Thymus (tissue), 11 donors: ENCODE measurements around the gene PHETA2. TPM values are rescaled to one million over a fixed set of nuclear protein-coding genes. Genes with fewer than 3 reads are reported as not detected.
A peak's percentile ranks its signal among the peaks of the same experiment; 100 is the strongest.

Experiments
- DNase-seq, 9 donors: peaks; one replicate each; pipeline ENCODE4 v3.0.0-alpha.2; 2013; ENCODE audit warnings: low spot score in 9 of 9, low read depth in 6 of 9, missing footprints in 1 of 9
- H3K27ac ChIP-seq, 2 donors: one replicate each; pipeline ENCODE4 v1.5.1; 2013; ENCODE audit warnings: control low read depth in 1 of 2, low read depth in 1 of 2, low read length in 1 of 2, mild to moderate bottlenecking in 1 of 2, moderate library complexity in 1 of 2
- H3K27me3 ChIP-seq, 2 donors: one replicate each; pipeline ENCODE4 v1.5.1; 2013; ENCODE audit warnings: low read length in 1 of 2; ENCODE audit not compliant: control insufficient read depth in 2 of 2, insufficient read depth in 1 of 2
- H3K36me3 ChIP-seq, 2 donors: one replicate each; pipeline ENCODE4 v1.5.1; 2013; ENCODE audit warnings: low read length in 1 of 2, mild to moderate bottlenecking in 1 of 2, moderate library complexity in 1 of 2; ENCODE audit not compliant: control insufficient read depth in 2 of 2, insufficient read depth in 2 of 2
- H3K4me1 ChIP-seq, 2 donors: one replicate each; pipeline ENCODE4 v1.5.1; 2013; ENCODE audit warnings: low read length in 2 of 2; ENCODE audit not compliant: control insufficient read depth in 2 of 2, insufficient read depth in 2 of 2
- H3K4me3 ChIP-seq, 2 donors: one replicate each; pipeline ENCODE4 v1.5.1; 2013; ENCODE audit warnings: low read length in 2 of 2, control low read depth in 1 of 2, mild to moderate bottlenecking in 1 of 2
- H3K9me3 ChIP-seq, 2 donors: one replicate each; pipeline ENCODE4 v1.5.1; 2013; ENCODE audit warnings: low read length in 1 of 2, mild to moderate bottlenecking in 1 of 2; ENCODE audit not compliant: control insufficient read depth in 2 of 2, insufficient read depth in 1 of 2
- WGBS: extraction: QIAGEN DNeasy Blood & Tissue Kit; methylation state at CpG from one replicate; pipeline ENCODE4 v1.1.7; 2013; 5-methylcytosine and 5-hydroxymethylcytosine counted together
- polyA plus RNA-seq: library from polyadenylated mRNA; stranded (reverse); fragments of 200-250 nt; gene quantifications from one replicate; pipeline ENCODE4 v1.2.3, GENCODE V29; 2013
- total RNA-seq: library from RNA; stranded (reverse); fragments of 120-200 nt; gene quantifications from one replicate; pipeline ENCODE4 v1.2.4, GENCODE V29; 2013
- donor health status: healthy.

The PHETA2 gene
- total and polyA plus RNA-seq, 2 donors = 5.1 to 5.2 TPM

- H3K36me3 ChIP-seq = no peaks in the 10 kb centered on the region
- 89% methylated on average over 9 of the region's 9 CpGs for WGBS
- H3K4me1 ChIP-seq = peaks cover 28 to 48% of the 10 kb centered on the region in 2 donors
- DNase-seq = no peak
- peak overlapping the region; percentile 59 to 65 for H3K4me3 ChIP-seq
- H3K27ac ChIP-seq = peak overlapping the region in 1 of 2 donors; percentile 52
- no peaks in the 10 kb centered on the region for H3K9me3 ChIP-seq
- peaks cover 0 to 8% of the 10 kb centered on the region in 2 donors for H3K27me3 ChIP-seq
Measured at GRCh38 chr22:42074846-42075676, 1.0 kb downstream of the PHETA2 start.

GRCh38 chr22:42076764-42077485 lies 2.9 kb downstream of the PHETA2 start:
- H3K27me3 ChIP-seq = peaks cover 0 to 8% of the 10 kb centered on the region in 2 donors
- H3K4me3 ChIP-seq = no peak overlapping the region
- H3K9me3 ChIP-seq = no peaks in the 10 kb centered on the region
- no peak overlapping the region for H3K27ac ChIP-seq
- 97% methylated on average over 20 of the region's 20 CpGs for WGBS
- H3K4me1 ChIP-seq = peaks cover 23 to 41% of the 10 kb centered on the region in 2 donors
- DNase-seq = no peak
- peaks cover 4% of the 10 kb centered on the region in 2 donors for H3K36me3 ChIP-seq

GRCh38 chr22:42077486-42078125 lies 3.6 kb downstream of the PHETA2 start:
- H3K4me1 ChIP-seq = peaks cover 23 to 41% of the 10 kb centered on the region in 2 donors
- H3K9me3 ChIP-seq = no peaks in the 10 kb centered on the region
- peaks cover 0 to 8% of the 10 kb centered on the region in 2 donors for H3K27me3 ChIP-seq
- no peak for DNase-seq
- H3K4me3 ChIP-seq = no peak overlapping the region
- peaks cover 10% of the 10 kb centered on the region in 2 donors for H3K36me3 ChIP-seq
- WGBS = 94% methylated on average over 21 of the region's 21 CpGs
- H3K27ac ChIP-seq = peak overlapping the region in 1 of 2 donors; percentile 13

- WGBS = 80% methylated on average over 24 of the region's 24 CpGs
- peak overlapping the region; percentile 94 to 99 for H3K27ac ChIP-seq
- no peaks in the 10 kb centered on the region for H3K9me3 ChIP-seq
- DNase-seq = no peak
- H3K27me3 ChIP-seq = peaks cover 0 to 5% of the 10 kb centered on the region in 2 donors
- peaks cover 21% of the 10 kb centered on the region in 2 donors for H3K36me3 ChIP-seq
- peak overlapping the region; percentile 75 to 83 for H3K4me3 ChIP-seq
- H3K4me1 ChIP-seq = peaks cover 23 to 40% of the 10 kb centered on the region in 2 donors
Measured at GRCh38 chr22:42078469-42079318, 4.6 kb downstream of the PHETA2 start.

- peaks cover 19 to 32% of the 10 kb centered on the region in 2 donors for H3K4me1 ChIP-seq
- peaks cover 27 to 29% of the 10 kb centered on the region in 2 donors for H3K36me3 ChIP-seq
- WGBS = under 1% methylated on average over 71 of the region's 71 CpGs
Measured at GRCh38 chr22:42079319-42080251, 5.5 kb downstream of the PHETA2 start, which contains the start of gene SMDT1. Gene SMDT1, plus strand, starts transcription at chr22:42079700. Its CDS starts 69 bp downstream, at chr22:42079769.

GRCh38 chr22:42080287-42080686 lies 6.2 kb downstream of the PHETA2 start:
- H3K4me3 ChIP-seq = peak overlapping the region; percentile 75 to 83
- peaks cover 34% of the 10 kb centered on the region in 2 donors for H3K36me3 ChIP-seq
- H3K27me3 ChIP-seq = no peaks in the 10 kb centered on the region
- peak overlapping the region; percentile 94 to 99 for H3K27ac ChIP-seq
- 5% methylated on average over 14 of the region's 14 CpGs for WGBS
- peaks cover 15 to 25% of the 10 kb centered on the region in 2 donors for H3K4me1 ChIP-seq
- no peaks in the 10 kb centered on the region for H3K9me3 ChIP-seq
- DNase-seq = peak in 1 of 9 donors; percentile 21

More at GRCh38 chr22:42079319-42080251, 5.5 kb downstream of the PHETA2 start, which contains the start of gene SMDT1:
- DNase-seq = peak; percentile 94 to 99 (median 97)
- Histone ChIP-seq H3K4me3 (peak within 1 kb of the TSS; percentile 75 to 83), H3K27ac (peak within 1 kb of the TSS; percentile 94 to 99), H3K9me3 (no peaks in the 10 kb centered on the region), H3K27me3 (no peaks in the 10 kb centered on the region)

GRCh38 chr22:42083119-42083518 lies 9.1 kb downstream of the PHETA2 start:
- WGBS = 99% methylated on average over 4 of the region's 4 CpGs

More at GRCh38 chr22:42083119-42083518, 9.1 kb downstream of the PHETA2 start:
- H3K4me3 ChIP-seq = no peak overlapping the region
- H3K9me3 ChIP-seq = no peaks in the 10 kb centered on the region
- H3K27ac ChIP-seq = no peak overlapping the region
- peaks cover 51 to 54% of the 10 kb centered on the region in 2 donors for H3K36me3 ChIP-seq
- DNase-seq = no peak
- no peaks in the 10 kb centered on the region for H3K27me3 ChIP-seq
- H3K4me1 ChIP-seq = peaks cover 14 to 18% of the 10 kb centered on the region in 2 donors
